Nephron (organoid): ENCODE measurements around the gene GHR.
"Not testable (repeated sequence)": the region's sequence is repeated elsewhere in the genome, so short reads cannot be mapped to it uniquely, and the experiment has no call there.

ENCODE experiments used
- H3K27ac Mint-ChIP-seq, 3 experiments: 2 replicates each; pipeline ENCODE4 v1.8.0; 2020; ENCODE audit warnings: mixed read lengths in 3 of 3, mild to moderate bottlenecking in 2 of 3, moderate library complexity in 1 of 3
- H3K27me3 Mint-ChIP-seq: 2 replicates; pipeline ENCODE4 v1.8.0; 2021; ENCODE audit warnings: low read depth, mild to moderate bottlenecking, moderate library complexity, mixed read lengths
- H3K36me3 Mint-ChIP-seq: 2 replicates; pipeline ENCODE4 v1.8.0; 2020; ENCODE audit warnings: low read depth, mixed read lengths
- H3K4me1 Mint-ChIP-seq: 2 replicates; pipeline ENCODE4 v1.8.0; 2020; ENCODE audit warnings: mixed read lengths
- H3K4me3 Mint-ChIP-seq, 3 experiments: 2 replicates each; pipeline ENCODE4 v1.8.0; 2020; ENCODE audit warnings: mild to moderate bottlenecking in 3 of 3, mixed read lengths in 3 of 3, moderate library complexity in 2 of 3
- H3K9me3 Mint-ChIP-seq: 2 replicates; pipeline ENCODE4 v1.8.0; 2020; ENCODE audit warnings: mixed read lengths
- CTCF ChIP-seq, 3 experiments: fragments of 200-600 bp; sonication (generic); IDR thresholded peaks; one replicate each; pipeline ENCODE4 v1.5.0; 2021; ENCODE audit warnings: antibody characterized with exemption in 3 of 3; ENCODE audit not compliant: unreplicated experiment in 3 of 3

GHR gene

GRCh38 chr5:42715785-42716184 lies 292.5 kb downstream of the GHR start:
- no peak overlapping the region for H3K27ac Mint-ChIP-seq
- H3K4me1 Mint-ChIP-seq = no peaks in the 10 kb centered on the region
- no peaks in the 10 kb centered on the region for H3K27me3 Mint-ChIP-seq
- no peak overlapping the region for H3K4me3 Mint-ChIP-seq
- H3K36me3 Mint-ChIP-seq = peaks cover 5% of the 10 kb centered on the region
- no peak for TF ChIP-seq CTCF (IDR thresholded peaks at IDR 0.05; ENCODE audit: unreplicated experiment in 3 of 3)
- no peaks in the 10 kb centered on the region for H3K9me3 Mint-ChIP-seq

- Mint-ChIP-seq H3K27me3 (no peaks in the 10 kb centered on the region), H3K4me1 (no peaks in the 10 kb centered on the region), H3K4me3 (no peak overlapping the region), H3K9me3 (no peaks in the 10 kb centered on the region), H3K36me3 (peaks cover 5% of the 10 kb centered on the region), H3K27ac (no peak overlapping the region)
- no peak for TF ChIP-seq CTCF (IDR thresholded peaks at IDR 0.05; ENCODE audit: unreplicated experiment in 3 of 3)
These were observed 295.4 kb downstream of the GHR start for GRCh38 chr5:42718591-42718990.

GRCh38 chr5:42719034-42719433 lies 295.8 kb downstream of the GHR start:
- Mint-ChIP-seq H3K27ac (no peak overlapping the region), H3K9me3 (no peaks in the 10 kb centered on the region), H3K27me3 (no peaks in the 10 kb centered on the region), H3K4me3 (no peak overlapping the region), H3K36me3 (peaks cover 5% of the 10 kb centered on the region), H3K4me1 (no peaks in the 10 kb centered on the region)
- TF ChIP-seq CTCF (IDR thresholded peaks at IDR 0.05; ENCODE audit: unreplicated experiment in 3 of 3) = no peak

- H3K9me3 Mint-ChIP-seq = no peaks in the 10 kb centered on the region
- H3K27me3 Mint-ChIP-seq = no peaks in the 10 kb centered on the region
These were observed 297.0 kb downstream of the GHR start for GRCh38 chr5:42720251-42720650.

GRCh38 chr5:42721484-42721883 lies 298.2 kb downstream of the GHR start:
- Mint-ChIP-seq H3K4me1 (no peaks in the 10 kb centered on the region), H3K36me3 (peaks cover 5% of the 10 kb centered on the region), H3K27ac (no peak overlapping the region), H3K27me3 (no peaks in the 10 kb centered on the region), H3K9me3 (no peaks in the 10 kb centered on the region), H3K4me3 (no peak overlapping the region)
- no peak for TF ChIP-seq CTCF (IDR thresholded peaks at IDR 0.05; ENCODE audit: unreplicated experiment in 3 of 3)

More at GRCh38 chr5:42720251-42720650, 297.0 kb downstream of the GHR start:
- H3K27ac Mint-ChIP-seq = peak overlapping the region in 1 of 3 experiments; percentile 38
- H3K36me3 Mint-ChIP-seq = peaks cover 5% of the 10 kb centered on the region
- no peaks in the 10 kb centered on the region for H3K4me1 Mint-ChIP-seq
- no peak overlapping the region for H3K4me3 Mint-ChIP-seq
- TF ChIP-seq CTCF (IDR thresholded peaks at IDR 0.05; ENCODE audit: unreplicated experiment in 3 of 3) = no peak

- not testable (repeated sequence) for H3K27me3 Mint-ChIP-seq, H3K9me3 Mint-ChIP-seq, H3K27ac Mint-ChIP-seq, H3K4me1 Mint-ChIP-seq, H3K36me3 Mint-ChIP-seq, H3K4me3 Mint-ChIP-seq
These were observed 311.4 kb downstream of the GHR start for GRCh38 chr5:42734531-42735058.
